GM12878 (cell line): ENCODE results near the gene CEP63.

Source experiments
- BCLAF1 ChIP-seq: fragments of 450-650 bp; IDR thresholded peaks from 2 replicates; pipeline ENCODE4 v1.6.1; 2017; ENCODE audit warnings: antibody characterized with exemption, mild to moderate bottlenecking, moderate library complexity
- HSF1 ChIP-seq: fragments of 150-350 bp; IDR thresholded peaks from 2 replicates; pipeline ENCODE4 v1.6.1; 2014; ENCODE audit warnings: mild to moderate bottlenecking, low read depth, low read length
- POLR2A ChIP-seq: IDR thresholded peaks from 2 replicates; pipeline ENCODE4 v1.6.1; 2011; ENCODE audit warnings: low read depth, mild to moderate bottlenecking, low read length
- SPI1 ChIP-seq: IDR thresholded peaks from 2 replicates; pipeline ENCODE4 v1.6.1; 2011; ENCODE audit warnings: low read depth, mild to moderate bottlenecking, low read length, moderate library complexity, borderline replicate concordance; ENCODE audit not compliant: insufficient read depth

- TF ChIP-seq HSF1 = no peak
- no peak for TF ChIP-seq SPI1
- no peak for TF ChIP-seq BCLAF1
- no peak for TF ChIP-seq POLR2A
Measured at GRCh38 chr3:134597390-134597970, 111.6 kb downstream of the CEP63 start.
